GM18526 (cell line): ENCODE results near the gene ALDOC.

Experiments used
- POLR2A ChIP-seq: IDR thresholded peaks from 3 replicates; pipeline ENCODE4 v1.6.1; 2011; ENCODE audit not compliant: insufficient read length; ENCODE audit errors: extremely low read depth

The ALDOC gene

GRCh38 chr17:28570716-28571360 lies 5.9 kb downstream of the ALDOC start:
- TF ChIP-seq POLR2A = no peak

DNA sequence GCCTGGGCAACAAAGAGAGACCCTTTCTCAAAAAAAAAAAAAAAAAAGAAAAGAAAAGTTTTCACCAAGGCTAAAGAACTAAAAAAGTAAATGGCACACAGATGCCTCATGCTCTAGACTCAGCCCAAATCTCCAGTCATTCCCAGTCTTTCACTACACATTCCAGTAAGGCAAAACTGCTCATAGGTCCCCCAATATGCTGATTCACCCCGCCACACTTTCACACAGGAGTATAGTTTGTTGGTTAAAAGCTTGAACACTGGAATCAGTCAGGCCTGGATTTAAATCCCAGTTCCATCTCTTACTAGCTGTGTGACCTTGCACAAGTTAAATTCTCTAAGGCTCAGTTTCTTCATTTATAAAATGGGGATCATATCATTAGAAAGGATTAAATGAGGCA lies 7.2 kb downstream of the ALDOC start:
- TF ChIP-seq POLR2A = no peak

DNA sequence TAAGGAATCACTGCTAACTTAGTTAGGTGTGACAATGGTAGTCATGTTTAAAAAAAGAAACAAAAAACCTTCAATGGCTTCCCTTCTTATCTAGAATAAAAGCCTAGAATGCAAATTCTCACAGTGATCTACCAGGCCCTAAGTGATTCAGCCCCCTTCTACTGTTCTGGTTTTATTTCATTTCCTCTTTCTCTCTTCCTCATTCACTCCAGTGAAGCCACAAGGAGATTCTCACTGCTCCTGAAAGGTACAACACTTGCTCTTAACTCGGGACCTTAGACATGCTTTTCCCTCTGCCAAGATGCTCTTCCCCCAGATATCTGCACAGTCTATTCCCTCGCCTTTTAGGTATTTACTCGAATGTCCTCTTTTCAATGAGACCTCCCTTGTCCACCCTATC lies 9.1 kb downstream of the ALDOC start:
- no peak for TF ChIP-seq POLR2A

GRCh38 chr17:28563475-28563874 lies 13.2 kb downstream of the ALDOC start:
- no peak for TF ChIP-seq POLR2A

DNA sequence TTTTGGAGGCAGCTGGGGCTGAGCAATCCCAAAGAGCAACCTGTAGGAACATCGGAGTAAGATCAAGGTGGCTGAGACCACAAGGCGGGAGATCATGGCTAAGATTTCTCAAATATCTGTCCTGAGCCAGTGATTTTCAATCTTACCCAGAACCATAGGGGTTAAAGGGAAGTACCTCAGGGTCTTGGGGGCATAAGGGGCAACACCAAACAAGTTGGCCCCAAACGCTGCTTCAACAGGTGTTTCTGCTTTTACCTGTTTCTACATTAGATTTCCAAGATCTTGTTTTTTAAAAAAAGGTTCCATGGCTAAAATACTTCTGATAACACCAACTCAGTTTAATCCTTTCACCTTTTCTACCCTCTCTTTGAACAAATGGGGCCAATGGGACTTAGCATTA lies 21.7 kb downstream of the ALDOC start:
- no peak for TF ChIP-seq POLR2A

GRCh38 chr17:28554565-28554964 lies 22.1 kb downstream of the ALDOC start:
- TF ChIP-seq POLR2A = no peak

DNA sequence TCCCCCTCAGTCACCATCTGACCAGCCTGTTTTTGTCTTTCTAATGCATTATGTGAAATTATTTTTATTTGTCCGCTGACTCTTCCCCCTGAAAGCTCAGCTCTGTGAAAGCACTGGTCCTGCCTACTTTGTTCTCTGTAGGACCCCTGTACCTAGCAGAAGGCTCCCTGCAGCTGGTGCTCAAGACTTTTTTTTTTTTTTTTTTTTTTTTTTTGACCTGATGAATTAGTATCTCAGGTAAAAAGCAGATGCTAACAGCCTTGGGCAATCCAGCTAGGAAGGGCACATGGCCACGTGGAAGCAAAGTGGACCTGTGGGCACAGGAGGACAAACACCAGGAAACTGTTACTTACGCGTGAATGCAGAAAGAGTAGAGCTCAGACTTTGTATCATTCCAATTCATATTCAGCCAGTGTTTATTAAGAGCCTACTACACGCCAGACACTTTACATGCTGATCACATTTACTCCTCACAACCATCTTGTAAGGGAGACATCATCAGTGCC lies 23.6 kb downstream of the ALDOC start:
- no peak for TF ChIP-seq POLR2A

GRCh38 chr17:28552176-28552999 lies 24.3 kb downstream of the ALDOC start, which contains the start of gene UNC119:
Gene UNC119, minus strand, starts transcription at chr17:28552624. Its CDS starts 67 bp downstream, at chr17:28552557.
- peak; percentile 72 for TF ChIP-seq POLR2A

- no peak for TF ChIP-seq POLR2A
These were observed 25.1 kb downstream of the ALDOC start for GRCh38 chr17:28551421-28552175.

GRCh38 chr17:28550858-28551257 lies 25.8 kb downstream of the ALDOC start:
- no peak for TF ChIP-seq POLR2A

- TF ChIP-seq POLR2A = no peak
These were observed 27.2 kb downstream of the ALDOC start for GRCh38 chr17:28549236-28550132.

GRCh38 chr17:28548417-28549130 lies 28.1 kb downstream of the ALDOC start:
- no peak for TF ChIP-seq POLR2A

DNA sequence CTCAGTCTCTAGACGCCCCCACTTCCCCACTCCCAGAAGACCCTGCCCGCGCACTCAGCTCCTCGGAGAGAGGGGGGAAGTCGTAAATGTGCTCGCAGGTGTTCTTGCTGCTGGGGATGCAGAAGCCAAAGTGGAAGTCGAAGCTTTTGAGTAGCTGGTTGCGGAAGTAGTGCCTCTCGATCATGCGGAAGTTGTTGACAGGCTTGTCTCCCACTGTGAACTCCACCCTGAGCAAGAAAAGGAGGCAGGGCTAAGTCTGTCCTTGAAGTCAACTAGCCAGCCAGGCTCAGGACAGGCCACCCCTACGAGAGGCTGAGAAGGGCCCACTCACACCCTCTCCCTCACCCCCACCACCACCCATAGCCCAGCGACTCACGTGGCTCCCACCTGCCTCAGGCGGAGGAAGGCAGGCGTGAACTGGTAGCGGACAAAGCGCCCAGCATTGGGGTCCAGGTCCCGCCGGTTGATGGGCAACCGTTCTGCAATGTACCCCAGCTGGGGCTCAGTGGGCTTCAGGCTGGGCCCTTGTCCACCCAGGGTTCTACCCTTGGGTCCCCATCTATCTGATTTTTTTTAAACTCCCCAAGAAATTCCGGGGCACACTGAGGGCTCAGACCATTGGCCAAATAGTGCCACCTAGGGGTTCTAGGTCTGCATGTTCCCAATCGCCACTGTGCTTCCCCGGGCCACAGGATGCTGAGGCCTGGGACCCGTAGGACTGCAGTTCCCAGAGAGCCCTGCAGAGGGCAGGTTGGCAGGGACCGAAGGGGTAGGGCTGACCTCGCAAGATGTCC lies 28.9 kb downstream of the ALDOC start:
- TF ChIP-seq POLR2A = no peak
